Measurements from ENCODE around the gene SYTL1.
A peak's percentile ranks its signal among the peaks of the same experiment; 100 is the strongest.

The SYTL1 gene

GRCh38 chr1:27321813-27322568, 19.8 kb upstream of the SYTL1 start, which contains the start of gene TMEM222:
Gene TMEM222, plus strand, starts transcription at chr1:27322163. Its CDS starts 35 bp downstream, at chr1:27322198.
- DNase-seq, result peak; percentile 95

- no peak for DNase-seq
Measured at GRCh38 chr1:27322569-27323240, 19.1 kb upstream of the SYTL1 start.

GRCh38 chr1:27325286-27325685, 16.5 kb upstream of the SYTL1 start:
- no peak for DNase-seq

GRCh38 chr1:27327964-27328363, 13.9 kb upstream of the SYTL1 start:
- no peak for DNase-seq

- no peak for DNase-seq
Measured at GRCh38 chr1:27330786-27331185, 11.0 kb upstream of the SYTL1 start.

- DNase-seq, result no peak
Measured at GRCh38 chr1:27331426-27331825, 10.4 kb upstream of the SYTL1 start.

GRCh38 chr1:27331922-27332321, 9.9 kb upstream of the SYTL1 start:
- no peak for DNase-seq

- DNase-seq, result no peak
Measured at GRCh38 chr1:27332536-27333281, 9.1 kb upstream of the SYTL1 start.

- no peak for DNase-seq
Measured at GRCh38 chr1:27333717-27334279, 8.0 kb upstream of the SYTL1 start.

GRCh38 chr1:27335506-27336422, 6.1 kb upstream of the SYTL1 start:
- DNase-seq, result no peak

- no peak for DNase-seq
Measured at GRCh38 chr1:27336756-27337155, 5.1 kb upstream of the SYTL1 start.

GRCh38 chr1:27338751-27339150, 3.1 kb upstream of the SYTL1 start:
- DNase-seq, result no peak

GRCh38 chr1:27339213-27339612, 2.6 kb upstream of the SYTL1 start:
- no peak for DNase-seq

- DNase-seq, result no peak
Measured at GRCh38 chr1:27342391-27342777, 562 bp downstream of the SYTL1 start.

- no peak for DNase-seq
Measured at GRCh38 chr1:27342778-27343638, 1.2 kb downstream of the SYTL1 start.

GRCh38 chr1:27343639-27344025, 1.8 kb downstream of the SYTL1 start:
- DNase-seq, result no peak

- no peak for DNase-seq
Measured at GRCh38 chr1:27345272-27345671, 3.5 kb downstream of the SYTL1 start.

GRCh38 chr1:27346357-27346756, 4.5 kb downstream of the SYTL1 start:
- DNase-seq, result no peak

GRCh38 chr1:27346991-27347624, 5.3 kb downstream of the SYTL1 start:
- no peak for DNase-seq

GRCh38 chr1:27348861-27349783, 7.3 kb downstream of the SYTL1 start:
- no peak for DNase-seq

Data from NCI-H446 treated with DMSO at 0.1 percent for 48 hours (cell line).